ENCODE results near the gene SLC5A1. TPM values are rescaled to one million over a fixed set of nuclear protein-coding genes. Genes with fewer than 3 reads are reported as not detected.

The SLC5A1 gene
- polyA plus RNA-seq, 1 experiment: not detected

DNA sequence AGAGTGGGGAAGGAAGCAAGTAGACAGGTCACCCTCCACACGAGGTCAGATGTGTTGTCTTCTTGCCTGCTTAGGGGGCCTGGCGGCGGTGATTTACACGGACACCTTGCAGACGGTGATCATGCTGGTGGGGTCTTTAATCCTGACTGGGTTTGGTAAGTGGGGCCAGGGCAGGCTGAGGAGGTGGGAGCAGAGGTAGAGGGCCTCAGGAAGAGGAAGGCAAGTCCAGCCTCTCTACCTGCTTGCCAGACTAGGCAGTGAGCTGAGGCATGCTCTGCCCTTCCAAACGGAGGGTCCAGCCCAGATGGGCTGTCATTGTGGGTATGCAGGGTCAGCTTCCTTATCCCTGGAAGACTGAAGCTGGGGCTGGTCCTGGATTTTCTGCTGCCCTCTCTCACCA lies 39.9 kb downstream of the SLC5A1 start:
- H3K9me3 ChIP-seq (ENCODE audit: control insufficient read depth, insufficient read depth, low read length): no peaks in the 10 kb centered on the region
- H3K27ac ChIP-seq (ENCODE audit: low read depth, low read length): no peak overlapping the region
- TF ChIP-seq, protein P1, sequence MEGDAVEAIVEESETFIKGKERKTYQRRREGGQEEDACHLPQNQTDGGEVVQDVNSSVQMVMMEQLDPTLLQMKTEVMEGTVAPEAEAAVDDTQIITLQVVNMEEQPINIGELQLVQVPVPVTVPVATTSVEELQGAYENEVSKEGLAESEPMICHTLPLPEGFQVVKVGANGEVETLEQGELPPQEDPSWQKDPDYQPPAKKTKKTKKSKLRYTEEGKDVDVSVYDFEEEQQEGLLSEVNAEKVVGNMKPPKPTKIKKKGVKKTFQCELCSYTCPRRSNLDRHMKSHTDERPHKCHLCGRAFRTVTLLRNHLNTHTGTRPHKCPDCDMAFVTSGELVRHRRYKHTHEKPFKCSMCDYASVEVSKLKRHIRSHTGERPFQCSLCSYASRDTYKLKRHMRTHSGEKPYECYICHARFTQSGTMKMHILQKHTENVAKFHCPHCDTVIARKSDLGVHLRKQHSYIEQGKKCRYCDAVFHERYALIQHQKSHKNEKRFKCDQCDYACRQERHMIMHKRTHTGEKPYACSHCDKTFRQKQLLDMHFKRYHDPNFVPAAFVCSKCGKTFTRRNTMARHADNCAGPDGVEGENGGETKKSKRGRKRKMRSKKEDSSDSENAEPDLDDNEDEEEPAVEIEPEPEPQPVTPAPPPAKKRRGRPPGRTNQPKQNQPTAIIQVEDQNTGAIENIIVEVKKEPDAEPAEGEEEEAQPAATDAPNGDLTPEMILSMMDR (IDR thresholded peaks at IDR 0.05; ENCODE audit: low read depth, low read length): no peak
- H3K27me3 ChIP-seq (ENCODE audit: control insufficient read depth, insufficient read depth, low read length): no peaks in the 10 kb centered on the region
- no peak for DNase-seq (ENCODE audit: low read depth, low spot score)
- H3K4me3 ChIP-seq (ENCODE audit: low read depth, low read length): no peak overlapping the region
- ChIA-PET CTCF (interaction anchor here (0.6 kb wide), 1 partner anchor 111 kb away, joined by 7 read pairs; no protein-coding TSS in a partner anchor), POLR2A (no interaction called here)

DNA sequence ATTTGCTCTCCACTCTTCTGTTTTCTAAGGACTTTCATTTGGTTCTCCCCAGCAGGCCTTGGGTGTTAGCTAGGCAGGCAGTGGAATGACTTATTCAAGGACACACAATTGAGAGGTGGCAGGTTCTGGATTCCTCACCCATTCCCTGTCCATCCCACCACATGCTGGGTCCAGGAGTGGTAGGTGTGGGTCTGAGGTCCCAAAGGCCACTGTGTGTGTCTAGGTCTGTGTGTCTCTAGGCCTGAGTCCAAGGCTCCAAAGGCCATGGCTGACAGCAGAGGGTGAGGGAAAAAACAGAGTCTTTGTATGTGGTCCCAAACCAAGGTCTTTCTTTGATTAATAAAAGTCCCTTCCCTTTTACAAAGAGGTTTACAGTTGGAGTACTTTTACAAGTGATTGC lies 40.8 kb downstream of the SLC5A1 start:
- H3K9me3 ChIP-seq (ENCODE audit: control insufficient read depth, insufficient read depth, low read length): no peaks in the 10 kb centered on the region
- TF ChIP-seq, protein P1 (IDR thresholded peaks at IDR 0.05; ENCODE audit: low read depth, low read length): no peak
- no peak overlapping the region for H3K27ac ChIP-seq (ENCODE audit: low read depth, low read length)
- H3K27me3 ChIP-seq (ENCODE audit: control insufficient read depth, insufficient read depth, low read length): no peaks in the 10 kb centered on the region
- DNase-seq (ENCODE audit: low read depth, low spot score): no peak
- POLR2A ChIA-PET: no interaction called here
- CTCF ChIA-PET: no interaction called here
- no peak overlapping the region for H3K4me3 ChIP-seq (ENCODE audit: low read depth, low read length)

DNA sequence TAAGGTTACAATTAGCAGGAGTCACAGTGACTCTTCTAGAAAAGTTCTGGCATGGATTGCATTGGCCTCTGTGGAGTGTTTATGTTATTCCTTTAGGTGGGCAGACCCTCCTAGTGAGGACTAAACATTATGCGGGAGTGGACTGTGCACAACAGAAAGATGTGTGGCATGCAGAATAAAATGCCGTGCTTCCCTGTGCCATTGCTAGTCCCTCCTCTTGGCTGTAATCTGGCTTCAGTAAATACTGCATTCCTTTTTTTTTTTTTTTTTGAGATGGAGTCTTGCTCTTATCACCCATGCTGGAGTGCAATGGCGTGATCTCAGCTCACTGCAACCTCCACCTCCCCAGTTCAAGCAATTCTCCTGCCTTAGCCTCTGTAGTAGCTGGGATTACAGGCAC lies 45.0 kb downstream of the SLC5A1 start:
- CTCF ChIA-PET: no interaction called here
- TF ChIP-seq, protein P1 (IDR thresholded peaks at IDR 0.05; ENCODE audit: low read depth, low read length): no peak
- Histone ChIP-seq H3K9me3 (ENCODE audit: control insufficient read depth, insufficient read depth, low read length) (no peaks in the 10 kb centered on the region), H3K27me3 (ENCODE audit: control insufficient read depth, insufficient read depth, low read length) (no peaks in the 10 kb centered on the region), H3K4me3 (ENCODE audit: low read depth, low read length) (no peak overlapping the region), H3K27ac (ENCODE audit: low read depth, low read length) (no peak overlapping the region)
- no peak for DNase-seq (ENCODE audit: low read depth, low spot score)
- POLR2A ChIA-PET: no interaction called here

DNA sequence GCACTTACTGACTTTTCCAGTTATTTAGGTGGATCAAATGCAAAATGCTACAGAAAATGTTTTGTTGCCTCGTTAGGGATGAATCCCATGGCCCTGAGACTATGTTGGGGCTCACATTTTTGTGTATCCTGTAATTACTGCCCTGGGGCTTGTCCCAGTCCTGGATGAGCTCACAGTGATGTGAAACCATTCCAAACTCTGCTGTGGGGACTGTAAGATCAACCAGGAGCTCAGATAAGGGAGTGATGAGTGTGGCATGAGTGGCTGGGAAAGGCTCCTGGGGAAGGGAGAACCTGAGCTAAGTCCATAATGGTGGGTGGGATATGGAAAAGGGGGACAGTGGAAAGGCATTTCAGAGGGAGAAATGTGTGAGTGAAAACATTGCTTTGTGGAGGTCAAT lies 54.0 kb downstream of the SLC5A1 start:
- POLR2A ChIA-PET: no interaction called here
- no peak for DNase-seq (ENCODE audit: low read depth, low spot score)

DNA sequence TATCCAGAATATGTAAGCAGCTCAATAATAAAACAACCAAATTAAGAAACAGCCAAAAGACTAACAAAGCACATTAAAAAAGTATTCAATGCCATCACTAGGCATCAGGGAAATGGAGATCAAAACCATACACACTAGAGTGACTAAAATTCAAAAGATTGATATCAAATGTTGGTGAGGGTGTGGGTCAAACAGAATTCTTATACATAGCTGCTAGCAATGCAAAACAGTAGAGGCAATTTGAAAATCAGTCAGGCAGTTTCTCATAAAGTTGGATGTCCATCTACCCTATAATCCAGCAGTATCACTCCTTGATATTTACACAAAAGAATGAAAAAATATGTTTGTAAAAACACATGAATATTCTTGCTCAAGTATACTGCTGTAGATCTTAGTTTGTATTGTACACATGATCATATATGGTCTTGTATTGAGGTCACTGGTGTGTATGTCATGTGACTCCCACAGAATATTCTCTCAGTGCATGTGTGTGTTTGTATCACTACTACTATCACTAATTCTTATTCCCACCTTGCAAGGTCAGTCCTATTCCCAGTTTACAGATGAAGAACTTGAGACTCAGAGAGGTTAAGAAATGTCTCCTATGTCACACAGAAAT lies 54.9 kb downstream of the SLC5A1 start:
- no peak for DNase-seq (ENCODE audit: low read depth, low spot score)
- TF ChIP-seq, protein P1 (IDR thresholded peaks at IDR 0.05; ENCODE audit: low read depth, low read length): no peak
- H3K4me3 ChIP-seq (ENCODE audit: low read depth, low read length): no peak overlapping the region
- H3K27me3 ChIP-seq (ENCODE audit: control insufficient read depth, insufficient read depth, low read length): peaks cover 3% of the 10 kb centered on the region
- H3K27ac ChIP-seq (ENCODE audit: low read depth, low read length): no peak overlapping the region
- ChIA-PET CTCF (no interaction called here), POLR2A (no interaction called here)
- no peaks in the 10 kb centered on the region for H3K9me3 ChIP-seq (ENCODE audit: control insufficient read depth, insufficient read depth, low read length)

More for the DNA sequence above, 54.0 kb downstream of the SLC5A1 start:
- peaks cover 3% of the 10 kb centered on the region for H3K27me3 ChIP-seq (ENCODE audit: control insufficient read depth, insufficient read depth, low read length)
- CTCF ChIA-PET: no interaction called here
- no peaks in the 10 kb centered on the region for H3K9me3 ChIP-seq (ENCODE audit: control insufficient read depth, insufficient read depth, low read length)
- no peak overlapping the region for H3K4me3 ChIP-seq (ENCODE audit: low read depth, low read length)
- no peak overlapping the region for H3K27ac ChIP-seq (ENCODE audit: low read depth, low read length)
- TF ChIP-seq, protein P1 (IDR thresholded peaks at IDR 0.05; ENCODE audit: low read depth, low read length): no peak

All from AG04450 (cell line).